Stimulated activated CD8-positive, alpha-beta memory T cell treated with anti-CD3 and anti-CD28 coated beads, Interleukin-15, amount 100 ng/mL, for 48 hours (primary cell): ENCODE data around the gene GPX7.
"Not testable (repeated sequence)": the region's sequence is repeated elsewhere in the genome, so short reads cannot be mapped to it uniquely, and the experiment has no call there.

Experiments
- DNase-seq, 2 donors: peaks; one replicate each; pipeline ENCODE4 v3.0.0-alpha.2; 2020; ENCODE audit warnings: low read depth in 2 of 2

GPX7 gene

DNA sequence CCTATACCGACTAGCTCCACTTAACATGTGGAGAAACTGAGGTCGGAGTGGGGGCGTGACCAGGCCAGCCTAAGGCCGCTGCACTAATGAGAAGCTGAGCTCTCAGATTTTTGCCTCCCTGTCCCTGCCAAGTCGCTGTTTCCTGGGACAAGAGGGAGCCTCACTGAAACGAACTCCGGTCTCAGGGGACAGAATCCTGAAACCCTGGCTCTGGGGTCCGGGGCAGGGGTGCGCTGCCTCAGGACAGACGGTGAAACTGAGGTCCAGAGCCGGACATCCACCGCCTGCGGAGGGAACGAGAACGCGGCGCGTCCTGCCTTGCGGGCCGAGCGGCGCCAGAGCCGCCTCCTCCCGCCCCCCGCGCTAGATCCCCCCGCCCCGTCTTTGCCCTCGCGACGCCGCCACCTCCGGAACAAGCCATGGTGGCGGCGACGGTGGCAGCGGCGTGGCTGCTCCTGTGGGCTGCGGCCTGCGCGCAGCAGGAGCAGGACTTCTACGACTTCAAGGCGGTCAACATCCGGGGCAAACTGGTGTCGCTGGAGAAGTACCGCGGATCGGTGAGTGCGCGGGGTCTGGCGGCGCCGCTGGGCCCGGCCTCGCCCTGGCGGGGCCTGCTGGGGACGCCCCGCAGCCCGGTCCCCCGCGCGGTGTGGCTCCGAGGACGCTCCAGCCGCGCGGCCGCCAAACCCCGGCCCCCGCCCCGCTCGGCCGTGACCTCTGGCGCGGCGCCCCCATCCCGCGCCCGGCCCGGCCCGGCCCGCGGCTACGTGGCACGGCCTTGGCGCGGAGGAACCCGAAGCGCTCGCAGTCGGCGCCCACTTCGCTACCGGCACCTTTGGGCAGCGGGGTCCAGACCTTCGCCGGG lies at the start of gene GPX7:
TSS of gene GPX7 (plus strand) at position 381 of the 865 bp plus-strand sequence. CDS start at position 420, 39 bp downstream.
- DNase-seq, result peak; percentile 26 to 28

DNA sequence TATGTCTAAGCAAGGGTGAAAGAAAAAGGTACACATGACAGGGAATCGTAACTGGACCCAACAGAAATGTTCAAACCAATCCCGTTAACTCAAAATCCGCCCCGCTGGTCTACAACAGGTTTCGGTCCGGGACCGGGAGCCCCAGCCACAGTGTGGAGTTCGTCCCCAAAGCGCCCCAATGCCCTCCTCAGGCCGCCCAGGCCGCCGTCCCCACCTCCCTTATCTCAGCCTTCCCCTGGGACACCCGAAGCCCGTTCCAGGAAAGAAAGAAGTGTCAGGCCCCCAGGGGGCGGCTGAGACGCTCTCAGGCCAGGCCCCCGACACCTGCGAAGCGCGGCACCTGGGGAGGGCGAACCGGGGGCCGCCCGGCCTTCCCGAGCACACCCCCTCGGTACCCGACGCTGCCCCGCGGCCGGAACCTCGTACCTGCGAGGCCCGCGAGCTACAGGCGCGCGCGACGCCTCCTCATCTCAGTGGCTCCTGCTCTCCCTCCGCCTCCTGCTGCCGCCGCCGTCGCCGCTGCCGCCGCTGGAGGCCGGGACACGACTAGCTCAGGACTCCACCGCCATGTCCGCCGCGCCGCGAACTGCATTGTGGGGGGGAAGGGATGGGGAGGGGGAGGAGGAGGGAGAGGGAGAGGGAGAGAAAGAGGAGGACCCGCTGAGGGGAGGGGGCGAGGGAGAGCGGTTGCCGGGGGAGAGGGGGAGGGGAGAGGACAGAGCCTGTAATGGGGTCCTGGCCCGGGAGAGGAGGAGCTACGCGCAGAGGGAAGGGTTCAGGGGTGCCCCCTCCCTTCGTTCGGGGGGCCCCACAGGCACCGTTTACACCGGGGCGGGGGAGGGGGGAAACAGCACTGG lies 49.4 kb upstream of the GPX7 start, which contains the start of gene TUT4:
TSS of gene TUT4 (minus strand) at position 588 of the 857 bp plus-strand sequence. CDS start 26,812 bp downstream, outside the sequence.
- DNase-seq, result peak; percentile 66 to 68

DNA sequence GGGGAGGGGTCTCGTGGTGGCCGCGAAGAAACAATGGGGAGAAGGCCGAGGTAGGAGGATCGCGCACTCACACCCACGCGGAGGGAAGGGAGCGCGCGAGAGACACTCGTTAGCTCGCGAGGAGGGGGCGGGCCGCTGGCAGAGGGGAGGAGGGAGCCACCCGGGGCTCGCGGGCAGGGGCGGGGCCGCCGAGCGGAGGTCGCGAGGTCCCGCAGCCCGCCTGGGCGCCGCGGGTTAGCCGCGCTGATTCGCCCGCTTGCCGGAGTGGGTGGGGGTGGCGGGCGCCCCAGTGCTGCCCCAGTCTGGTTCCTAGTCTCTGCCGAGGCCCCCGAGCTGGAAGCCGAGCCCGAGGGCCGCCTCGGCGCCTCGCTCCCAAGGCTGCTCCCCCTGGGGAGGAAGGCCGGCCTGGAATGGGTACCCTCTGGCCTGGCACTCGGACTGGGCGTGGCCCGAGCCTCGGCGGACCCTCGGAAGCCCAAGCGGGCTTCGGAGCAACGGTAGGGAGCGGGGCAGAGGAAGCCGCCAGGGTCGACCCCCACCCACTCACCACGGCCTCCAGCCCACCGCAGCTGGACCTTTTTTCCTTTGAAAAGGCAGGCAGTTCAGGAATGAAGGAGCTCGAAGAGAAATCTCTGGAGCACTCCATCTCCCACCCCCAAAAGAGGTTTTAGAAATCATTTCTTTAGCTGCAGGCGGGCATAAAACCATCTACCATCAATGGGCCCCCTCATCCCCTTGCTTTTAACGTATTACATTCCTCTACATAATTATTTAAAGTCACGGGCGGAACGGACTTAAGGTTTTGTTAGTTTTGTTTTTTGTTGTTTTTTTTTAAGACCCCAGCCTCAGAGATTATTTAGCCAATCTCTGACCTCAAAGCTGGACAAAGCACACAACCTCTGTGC lies 48.6 kb upstream of the GPX7 start:
- DNase-seq, result peak; percentile 88 to 91

DNA sequence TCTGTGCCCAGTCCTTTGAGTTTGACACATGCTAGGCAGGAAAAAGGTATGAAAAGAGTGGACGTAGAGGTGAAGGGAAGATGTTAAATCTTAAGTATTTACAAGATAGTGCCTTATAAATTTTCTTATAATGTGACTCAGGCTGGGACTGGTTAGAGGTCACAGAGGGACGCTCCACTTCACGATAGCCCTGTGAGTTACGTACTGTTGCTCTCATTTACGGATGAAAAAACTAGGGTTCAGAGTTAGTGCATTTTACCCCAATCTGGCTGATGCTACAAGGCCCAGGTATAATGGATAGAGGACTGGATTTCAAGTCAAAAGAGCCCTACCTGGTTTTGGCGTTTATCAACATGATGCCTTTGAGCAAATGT lies 47.9 kb upstream of the GPX7 start:
- no peak for DNase-seq

DNA sequence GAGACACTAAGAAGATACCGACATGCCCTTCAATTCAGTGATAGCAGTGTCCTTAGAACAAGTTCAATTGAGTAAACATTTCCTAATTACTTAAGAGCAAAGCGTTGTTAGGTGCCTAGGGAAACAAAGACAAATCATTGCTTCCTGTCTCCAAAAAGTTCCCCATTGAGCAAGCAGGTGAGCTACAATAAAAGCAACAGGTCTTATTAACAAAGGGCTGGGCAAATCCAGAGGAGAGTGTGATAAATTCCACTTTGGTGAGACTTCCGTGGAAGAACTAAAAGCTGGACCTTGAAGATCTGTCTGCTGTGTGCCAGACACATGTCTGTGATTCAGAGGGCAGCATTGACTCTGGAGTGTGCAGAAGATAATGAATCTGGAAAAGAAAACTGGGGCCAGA lies 47.4 kb upstream of the GPX7 start:
- no peak for DNase-seq

DNA sequence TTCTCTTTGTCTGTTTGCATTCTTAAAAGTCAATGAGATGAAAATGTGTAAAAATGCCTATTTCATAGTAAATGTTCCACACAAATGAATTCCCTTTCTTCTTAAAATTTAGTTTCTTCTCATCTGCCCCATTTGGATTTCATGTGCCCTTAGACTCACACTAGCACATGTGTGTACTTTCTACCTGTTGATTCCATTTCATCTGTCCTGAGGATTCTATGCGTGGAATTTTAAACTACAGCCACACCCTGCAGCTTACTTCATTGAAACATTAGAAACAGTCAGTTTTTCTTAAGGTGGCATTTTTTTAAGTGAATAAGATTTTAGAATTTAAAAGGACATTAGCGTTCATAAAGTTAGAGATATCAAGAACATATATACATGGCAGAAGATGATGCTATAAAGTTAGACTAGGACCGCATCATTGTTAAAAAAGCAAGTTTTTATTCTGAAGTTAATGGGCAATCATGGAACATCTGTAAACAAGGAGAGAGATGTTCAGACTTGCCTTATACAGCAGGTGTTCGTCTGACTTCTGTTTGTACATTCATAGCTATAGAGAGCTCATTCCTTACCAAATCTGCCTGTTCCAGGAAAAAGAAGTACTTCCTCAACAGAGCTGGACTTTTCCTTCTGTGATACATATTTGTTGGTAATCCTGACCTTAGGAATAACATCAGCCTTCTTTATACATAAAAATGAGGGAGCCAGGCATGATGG lies 45.4 kb upstream of the GPX7 start:
- DNase-seq, result no peak

DNA sequence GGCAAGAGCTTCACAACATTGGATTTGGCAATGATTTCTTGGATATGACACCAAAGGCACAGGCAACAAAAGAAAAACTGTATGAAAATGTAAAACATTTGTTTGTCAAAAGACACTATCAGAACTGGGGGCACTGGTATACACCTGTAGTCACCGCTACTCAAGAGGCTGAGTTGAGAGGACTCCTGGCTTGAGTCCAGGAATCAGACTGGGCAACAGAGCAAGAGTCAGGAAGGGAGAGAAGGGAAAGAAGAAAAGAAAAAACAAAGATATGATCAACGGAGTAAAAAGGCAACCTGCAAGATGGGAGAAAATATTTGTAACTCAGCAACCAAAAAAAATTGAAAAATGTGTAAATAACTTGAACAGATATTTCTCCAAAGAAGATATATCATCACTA lies 43.2 kb upstream of the GPX7 start:
- DNase-seq, result no peak

DNA sequence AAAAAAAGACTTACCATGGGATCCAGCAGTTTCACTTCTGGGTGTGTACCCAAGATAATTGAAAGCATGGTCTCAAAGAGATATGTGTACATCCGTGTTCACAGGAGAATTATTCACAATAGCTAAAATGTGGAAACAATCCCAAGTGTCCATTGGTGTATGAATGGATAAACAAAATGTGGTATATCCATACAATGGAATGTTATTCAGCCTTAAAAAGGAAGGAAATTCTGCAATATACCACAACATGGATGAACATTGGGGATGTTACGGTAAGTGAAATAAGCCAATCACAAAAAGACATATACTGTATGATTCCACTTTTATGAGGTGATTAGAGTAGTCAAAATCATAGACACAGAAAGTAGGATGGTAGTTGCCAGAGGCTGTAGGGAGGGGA lies 42.3 kb upstream of the GPX7 start:
- no peak for DNase-seq

DNA sequence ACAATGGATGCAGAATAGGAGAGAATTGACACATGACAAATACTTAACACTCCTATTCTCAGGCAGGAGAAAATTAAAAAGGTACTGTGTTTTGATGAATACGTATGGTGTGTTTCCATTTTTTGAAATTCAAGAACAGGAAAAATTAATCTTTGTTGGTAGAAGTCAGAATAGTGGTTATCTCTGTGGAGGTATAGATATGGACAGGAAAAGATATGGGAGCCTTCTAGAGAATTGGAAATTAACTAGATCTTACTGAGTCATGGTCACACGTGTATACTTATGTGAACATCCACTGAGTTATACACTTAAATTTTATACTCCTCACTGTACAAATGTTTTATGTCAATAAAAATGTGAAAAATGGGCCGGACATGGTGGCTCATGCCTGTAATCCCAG lies 39.4 kb upstream of the GPX7 start:
- DNase-seq, result no peak

DNA sequence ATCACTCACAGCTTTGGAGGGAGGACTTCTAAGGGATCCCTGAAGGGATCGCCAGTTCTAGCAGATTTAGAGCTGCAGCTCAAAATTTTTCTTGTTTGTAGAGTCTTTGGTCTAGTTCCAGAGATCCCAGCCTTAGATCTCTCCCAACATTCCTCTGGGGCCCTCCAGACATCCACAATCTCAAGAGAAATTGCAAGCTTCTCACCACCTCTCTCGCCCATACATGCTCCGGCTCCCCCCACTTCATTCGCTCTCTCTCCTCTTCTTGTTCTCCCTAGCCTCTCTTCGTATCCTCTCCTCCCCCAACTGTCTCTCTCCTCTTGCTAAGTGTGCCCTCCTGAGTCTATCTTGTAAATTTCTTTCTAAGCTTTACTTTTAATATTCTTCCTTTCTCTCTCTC lies 34.2 kb upstream of the GPX7 start:
- DNase-seq, result no peak

DNA sequence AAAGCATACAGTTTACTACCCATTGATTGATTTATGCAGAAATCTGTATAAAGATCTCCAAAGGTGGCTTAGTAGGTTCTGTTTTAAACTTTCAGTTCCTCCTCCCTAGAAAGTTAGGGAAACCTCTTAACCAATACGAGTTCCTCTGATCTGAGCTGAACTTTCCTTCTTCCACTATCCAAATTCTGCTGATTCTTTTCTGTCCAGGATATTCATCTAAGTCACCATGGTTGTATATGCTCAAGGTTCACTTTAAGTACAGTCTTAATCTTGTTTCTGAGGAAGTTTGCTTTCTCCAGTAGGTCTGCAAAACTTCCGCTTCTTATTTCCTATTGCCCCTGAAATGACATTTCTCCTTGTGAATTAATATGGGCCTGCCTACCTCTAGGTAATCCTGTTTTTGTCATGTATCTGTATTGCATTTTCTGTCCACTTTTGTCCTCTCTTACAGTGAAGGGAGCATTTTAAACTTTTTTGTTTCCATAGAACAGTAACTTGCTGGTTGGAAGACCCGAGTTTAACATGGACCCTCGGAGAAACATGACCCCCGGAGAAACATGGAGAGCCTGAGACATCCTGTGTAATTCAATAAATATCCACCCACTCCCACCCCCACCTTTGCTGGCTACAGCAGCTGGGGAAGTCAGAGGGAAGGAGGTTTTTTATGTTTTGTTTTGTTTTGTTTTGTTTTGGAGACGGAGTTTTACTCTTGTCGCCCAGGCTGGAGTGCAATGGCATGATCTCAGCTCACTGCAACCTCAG lies 32.5 kb upstream of the GPX7 start:
- no peak for DNase-seq

DNA sequence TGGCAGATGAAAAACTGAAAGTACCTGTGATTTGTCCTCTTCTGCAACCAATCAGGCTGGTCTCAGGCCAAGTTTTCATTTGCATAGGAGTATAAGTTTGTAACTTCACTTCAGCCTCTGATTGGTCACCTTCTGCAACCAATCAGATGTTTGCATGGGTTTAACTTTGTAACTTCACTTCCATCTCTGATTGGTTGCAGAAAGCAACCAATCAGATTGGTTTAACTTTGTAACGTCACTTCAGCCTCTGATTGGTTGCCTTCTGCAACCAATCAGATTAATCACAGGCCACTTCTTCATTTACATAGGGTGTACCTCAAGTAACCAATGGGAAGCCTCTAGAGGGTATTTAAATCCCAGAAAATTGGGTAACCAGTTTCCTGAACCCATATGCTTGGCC lies 30.4 kb upstream of the GPX7 start:
- DNase-seq, result no peak

DNA sequence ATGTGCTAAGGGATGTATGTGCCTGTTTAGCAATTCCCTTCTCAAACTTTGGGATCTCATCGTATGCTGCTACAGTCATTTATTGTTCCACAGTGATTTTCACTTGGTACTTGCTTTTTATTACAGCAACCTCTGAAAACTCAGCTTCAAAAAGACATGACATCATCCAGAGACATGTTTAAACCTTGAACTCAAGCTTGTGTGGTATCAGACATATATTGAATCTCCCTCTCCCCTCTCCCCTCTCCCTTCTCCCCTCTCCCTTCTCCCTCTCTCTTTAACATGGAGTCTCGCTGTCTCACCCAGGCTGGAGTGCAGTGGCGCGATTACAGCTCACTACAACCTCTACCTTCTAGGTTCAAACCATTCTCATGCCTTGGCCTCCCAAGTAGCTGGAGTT lies 29.8 kb upstream of the GPX7 start:
- no peak for DNase-seq

DNA sequence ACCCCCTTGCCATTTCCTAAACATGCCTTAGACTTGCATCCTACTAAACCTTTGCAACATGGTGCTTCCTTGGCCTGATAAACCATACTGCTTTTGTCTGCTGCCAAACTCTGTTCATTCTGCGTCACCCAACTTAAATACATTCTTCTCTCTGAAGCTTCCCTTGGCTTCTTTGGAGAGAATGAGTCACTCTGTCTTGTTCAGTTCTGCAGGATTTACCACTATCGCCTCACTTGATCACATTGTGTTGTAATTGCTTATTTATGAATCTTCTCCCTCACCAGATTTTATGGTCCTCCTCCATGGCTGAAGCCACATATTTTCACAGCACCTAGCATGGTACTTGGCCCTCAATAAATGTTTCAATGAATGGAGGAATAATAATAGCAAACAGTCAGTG lies 27.6 kb upstream of the GPX7 start:
- DNase-seq, result no peak

DNA sequence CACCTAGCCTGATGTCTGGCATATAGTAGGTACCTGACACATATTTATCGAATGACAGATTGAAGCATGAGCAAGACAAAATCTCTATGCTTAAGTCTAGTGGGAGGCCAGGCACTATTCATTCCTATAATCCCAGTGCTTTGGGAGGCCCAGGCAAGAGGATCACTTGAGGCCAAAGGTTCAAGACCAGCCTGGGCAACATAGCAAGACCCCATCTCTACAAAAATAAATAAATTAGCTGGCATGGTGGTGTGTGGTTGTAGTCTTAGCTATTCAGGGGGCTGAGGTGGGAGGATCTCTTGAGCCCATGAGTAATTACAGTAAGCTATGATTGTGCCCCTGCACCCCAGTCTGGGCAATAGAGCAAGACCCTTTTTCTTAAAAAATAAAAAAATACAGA lies 26.1 kb upstream of the GPX7 start:
- no peak for DNase-seq

DNA sequence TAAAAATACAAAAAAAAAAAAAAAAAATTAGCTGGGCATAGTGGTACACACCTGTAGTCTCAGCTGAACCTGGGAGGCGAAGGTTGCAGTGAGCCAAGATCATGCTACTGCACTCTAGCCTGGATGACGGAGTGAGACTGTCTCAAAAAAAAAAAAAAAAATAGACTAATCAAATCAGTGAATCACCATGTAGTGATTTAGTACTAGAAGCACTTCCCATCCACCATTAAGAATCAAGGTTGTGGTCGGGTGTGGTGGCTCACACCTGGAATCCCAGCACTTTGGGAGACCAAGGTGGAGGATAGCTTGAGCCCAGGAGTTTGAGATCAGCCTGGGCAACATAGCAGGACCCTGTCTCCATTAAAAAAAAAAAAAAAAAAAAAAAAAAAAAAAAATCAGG lies 24.1 kb upstream of the GPX7 start:
- DNase-seq, result not testable (repeated sequence)

DNA sequence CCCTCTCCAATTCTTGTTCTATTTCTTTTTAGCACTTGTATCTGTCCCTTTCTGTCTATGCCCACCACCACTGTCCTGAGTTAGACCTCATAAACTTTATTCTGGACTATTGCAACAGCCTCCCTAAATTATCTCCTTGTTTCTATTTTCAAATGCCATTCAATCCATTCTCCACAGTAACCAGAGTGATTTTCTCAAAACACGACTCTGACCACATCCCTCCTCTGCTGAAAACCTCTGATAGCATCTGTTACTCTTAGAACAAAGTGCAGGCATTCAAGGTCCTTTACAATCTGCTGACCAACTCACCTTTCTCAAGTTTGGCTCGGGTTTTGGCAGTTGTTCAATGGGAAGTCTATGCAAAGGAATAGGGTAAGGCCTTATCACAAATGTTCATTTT lies 22.8 kb upstream of the GPX7 start:
- no peak for DNase-seq

DNA sequence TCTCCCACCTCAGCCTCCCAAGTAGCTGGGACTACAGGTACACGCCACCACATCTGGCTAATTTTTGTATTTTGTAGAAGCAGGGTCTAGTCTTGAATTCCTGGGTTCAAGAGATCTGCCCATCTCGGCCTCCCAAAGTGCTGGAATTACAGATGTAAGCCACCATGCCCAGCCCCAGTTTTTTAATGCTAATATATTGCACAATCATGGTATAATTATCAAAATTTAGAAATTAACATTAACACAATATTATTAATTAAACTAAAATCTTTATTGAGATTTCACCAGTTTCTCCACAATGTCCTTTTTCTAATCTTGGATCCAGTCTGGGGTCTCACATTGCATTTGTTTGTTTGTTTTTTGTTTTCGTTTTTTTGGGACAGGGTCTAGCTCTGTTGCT lies 21.9 kb upstream of the GPX7 start:
- DNase-seq, result no peak

DNA sequence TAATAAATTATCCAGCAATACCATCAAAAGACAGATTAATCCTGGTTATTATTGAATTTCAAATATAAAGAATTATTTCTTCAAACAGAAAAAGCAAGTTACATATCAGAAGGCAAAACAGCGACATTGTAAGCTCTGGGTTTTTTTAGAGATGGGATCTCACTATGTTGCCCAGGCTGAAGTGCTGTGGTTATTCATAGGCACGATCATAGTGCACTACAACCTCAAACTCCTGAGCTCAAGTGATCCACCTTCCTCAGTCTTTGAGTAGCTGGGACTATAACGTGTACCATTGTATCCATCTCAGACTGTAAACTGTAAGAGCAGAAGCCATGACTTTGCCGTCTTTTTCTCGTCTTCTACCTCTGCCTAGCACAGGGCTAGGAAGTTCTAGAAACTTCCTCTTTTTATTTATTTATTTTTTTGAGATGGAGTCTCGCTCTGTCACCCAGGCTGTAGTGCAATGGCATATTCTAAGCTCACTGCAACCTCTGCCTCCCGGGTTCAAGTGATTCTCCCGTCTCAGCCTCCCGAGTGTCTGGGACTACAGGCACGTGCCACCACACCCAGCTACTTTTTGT lies 20.0 kb upstream of the GPX7 start:
- no peak for DNase-seq

DNA sequence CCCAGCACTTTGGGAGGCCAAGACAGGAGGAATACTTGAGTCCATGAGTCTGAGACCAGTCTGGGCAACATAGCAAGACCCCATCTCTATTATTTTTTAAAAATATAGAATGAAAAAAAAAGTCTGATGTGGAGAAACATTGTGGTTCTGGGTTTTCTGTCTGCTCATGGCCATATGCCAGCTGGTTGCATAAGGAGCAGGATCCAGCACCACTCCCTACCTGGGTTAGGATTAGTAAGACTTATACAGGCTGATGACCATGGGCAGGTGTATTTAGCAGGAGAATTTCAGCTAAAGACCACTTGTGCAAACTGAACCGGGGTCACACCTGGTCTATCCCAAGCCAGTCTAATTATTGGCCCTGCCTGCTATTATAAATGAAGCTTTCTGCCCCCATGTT lies 16.7 kb upstream of the GPX7 start:
- no peak for DNase-seq
